DOHH2 (cell line): ENCODE data around the gene SUGCT.

Experiments used
- H3F3A ChIP-seq: fragments of 200-600 bp; sonication (generic), shearing (Covaris generic); 2 replicates; pipeline ENCODE4 v1.6.0; 2016; ENCODE audit warnings: antibody characterized with exemption, mild to moderate bottlenecking; ENCODE audit not compliant: control insufficient read depth, insufficient read depth
- H3K27ac ChIP-seq: fragments of 200-600 bp; sonication (generic); 2 replicates; pipeline ENCODE4 v1.5.1; 2014; ENCODE audit warnings: low read depth, mild to moderate bottlenecking, low read length, moderate library complexity
- H3K27me3 ChIP-seq: fragments of 200-600 bp; sonication (generic); 2 replicates; pipeline ENCODE4 v1.6.1; 2014; ENCODE audit warnings: mild to moderate bottlenecking, low read length, mixed read lengths; ENCODE audit not compliant: control insufficient read depth
- H3K36me3 ChIP-seq: fragments of 200-600 bp; sonication (generic); 2 replicates; pipeline ENCODE4 v1.6.1; 2014; ENCODE audit warnings: mild to moderate bottlenecking, low read length, moderate library complexity, mixed read lengths; ENCODE audit not compliant: control insufficient read depth
- H3K4me1 ChIP-seq: fragments of 200-600 bp; sonication (generic); 2 replicates; pipeline ENCODE4 v1.6.1; 2014; ENCODE audit warnings: mild to moderate bottlenecking, low read length, mixed read lengths; ENCODE audit not compliant: control insufficient read depth
- H3K4me2 ChIP-seq: fragments of 200-600 bp; sonication (generic); 2 replicates; pipeline ENCODE4 v1.6.0; 2014; ENCODE audit warnings: mild to moderate bottlenecking, low read length, moderate library complexity
- H3K4me3 ChIP-seq: fragments of 200-600 bp; sonication (generic); 2 replicates; pipeline ENCODE4 v1.5.1; 2014; ENCODE audit warnings: mild to moderate bottlenecking, low read length, mixed read lengths
- H3K79me2 ChIP-seq: fragments of 200-600 bp; sonication (generic); 2 replicates; pipeline ENCODE4 v1.6.1; 2014; ENCODE audit warnings: mild to moderate bottlenecking, low read length, mixed read lengths; ENCODE audit not compliant: control insufficient read depth
- H3K9me2 ChIP-seq: fragments of 200-600 bp; sonication (generic); replicated peaks from 2 replicates; pipeline ENCODE4 v1.6.1; 2014; ENCODE audit warnings: mild to moderate bottlenecking, low read length, mixed read lengths; ENCODE audit not compliant: control insufficient read depth
- H3K9me3 ChIP-seq: fragments of 200-600 bp; sonication (generic); 2 replicates; pipeline ENCODE4 v1.6.1; 2014; ENCODE audit warnings: antibody characterized with exemption, low read length, mixed read lengths; ENCODE audit not compliant: control insufficient read depth, insufficient read depth
- H4K20me1 ChIP-seq: fragments of 200-600 bp; sonication (generic); 2 replicates; pipeline ENCODE4 v1.6.0; 2014; ENCODE audit warnings: low read depth, mild to moderate bottlenecking, antibody characterized with exemption, low read length, moderate library complexity; ENCODE audit not compliant: control insufficient read depth, insufficient read depth
- CTCF ChIP-seq: fragments of 200-600 bp; sonication (generic); IDR thresholded peaks from one replicate; pipeline ENCODE4 v1.5.1; 2014; ENCODE audit warnings: antibody characterized with exemption, mild to moderate bottlenecking, low read depth, low read length; ENCODE audit not compliant: poor library complexity, severe bottlenecking
- EZH2phosphoT487 ChIP-seq: fragments of 200-600 bp; sonication (generic); IDR thresholded peaks from 2 replicates; pipeline ENCODE4 v1.6.1; 2017; ENCODE audit warnings: borderline replicate concordance, mild to moderate bottlenecking, antibody characterized with exemption, low read length, moderate library complexity, mixed read lengths

SUGCT gene

DNA sequence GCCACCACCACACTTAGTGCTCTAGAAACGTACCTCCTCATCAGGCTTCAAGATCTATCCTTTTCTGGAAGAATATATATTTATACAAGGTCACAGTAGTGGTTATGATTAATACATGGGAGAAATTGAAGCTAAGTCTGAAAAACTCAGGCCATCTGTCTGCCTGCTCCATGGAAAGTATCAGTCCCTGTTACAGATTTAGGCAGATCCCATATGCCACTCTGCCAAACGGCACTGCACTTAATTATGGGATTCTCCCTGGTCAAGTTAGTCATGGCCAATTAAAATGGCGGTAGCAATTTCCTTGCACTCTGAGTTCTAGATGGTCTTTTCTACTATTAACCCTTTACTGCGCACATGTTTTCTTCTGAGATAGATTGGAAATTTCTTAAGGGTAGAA lies 740.0 kb downstream of the SUGCT start:
- Histone ChIP-seq H3K9me2 (no peaks in the 10 kb centered on the region), H3K79me2 (no peaks in the 10 kb centered on the region), H3K27ac (no peak overlapping the region), H3K9me3 (no peaks in the 10 kb centered on the region; the same call in 1 of the 2 replicates), H4K20me1 (no peaks in the 10 kb centered on the region), H3K4me2 (no peak overlapping the region), H3K4me3 (no peak overlapping the region), H3K27me3 (no peaks in the 10 kb centered on the region), H3K36me3 (no peaks in the 10 kb centered on the region), H3F3A (no peaks in the 10 kb centered on the region), H3K4me1 (no peaks in the 10 kb centered on the region)
- TF ChIP-seq EZH2phosphoT487, result no peak
- no peak for TF ChIP-seq CTCF

DNA sequence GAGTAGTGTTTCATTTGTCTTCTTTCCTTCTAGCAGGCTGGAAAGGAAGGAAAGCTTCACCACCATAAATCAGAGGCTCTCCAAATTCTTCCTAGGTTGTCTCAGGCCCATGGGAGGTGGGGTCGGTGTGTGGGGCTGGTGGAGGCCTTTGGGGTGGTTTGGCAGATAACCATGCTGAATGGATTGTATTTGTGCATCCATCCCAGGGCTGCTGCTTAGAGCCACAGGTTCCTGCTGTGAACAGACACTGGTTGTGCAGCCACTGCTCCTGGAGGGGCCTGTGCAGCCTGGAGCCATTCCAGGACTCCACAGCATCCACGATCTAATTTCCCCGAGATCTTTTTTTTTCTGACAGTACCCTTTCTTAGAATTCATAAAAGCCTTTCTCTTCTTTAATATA lies 741.8 kb downstream of the SUGCT start:
- Histone ChIP-seq H3K79me2 (no peaks in the 10 kb centered on the region), H3K4me1 (no peaks in the 10 kb centered on the region), H3K27me3 (no peaks in the 10 kb centered on the region), H3K4me2 (no peak overlapping the region), H3K9me2 (no peaks in the 10 kb centered on the region), H3K4me3 (no peak overlapping the region), H3K27ac (no peak overlapping the region), H3K36me3 (no peaks in the 10 kb centered on the region), H3F3A (no peaks in the 10 kb centered on the region), H4K20me1 (no peaks in the 10 kb centered on the region), H3K9me3 (no peaks in the 10 kb centered on the region)
- TF ChIP-seq CTCF, result no peak

- TF ChIP-seq EZH2phosphoT487 (no peak), CTCF (no peak)
- Histone ChIP-seq H3F3A (no peaks in the 10 kb centered on the region), H4K20me1 (no peaks in the 10 kb centered on the region), H3K9me3 (no peaks in the 10 kb centered on the region), H3K36me3 (no peaks in the 10 kb centered on the region), H3K27me3 (no peaks in the 10 kb centered on the region), H3K27ac (no peak overlapping the region), H3K4me3 (no peak overlapping the region), H3K4me2 (no peak overlapping the region), H3K79me2 (no peaks in the 10 kb centered on the region), H3K9me2 (no peaks in the 10 kb centered on the region), H3K4me1 (no peaks in the 10 kb centered on the region)
Measured at GRCh38 chr7:40879941-40880543, 745.2 kb downstream of the SUGCT start.
